GM12892 (cell line): ENCODE results near the gene ZNF320.

Experiments
- POLR2A ChIP-seq: IDR thresholded peaks from 2 replicates; pipeline ENCODE4 v1.6.1; 2011; ENCODE audit warnings: low read depth, low read length, control low read depth
- POLR2AphosphoS5 ChIP-seq: IDR thresholded peaks from 2 replicates; pipeline ENCODE4 v1.6.1; 2011; ENCODE audit warnings: low read depth, low read length, control low read depth
- TAF1 ChIP-seq: IDR thresholded peaks from 2 replicates; pipeline ENCODE4 v1.6.1; 2011; ENCODE audit warnings: low read depth, mild to moderate bottlenecking, control low read depth, low read length, borderline replicate concordance

DNA sequence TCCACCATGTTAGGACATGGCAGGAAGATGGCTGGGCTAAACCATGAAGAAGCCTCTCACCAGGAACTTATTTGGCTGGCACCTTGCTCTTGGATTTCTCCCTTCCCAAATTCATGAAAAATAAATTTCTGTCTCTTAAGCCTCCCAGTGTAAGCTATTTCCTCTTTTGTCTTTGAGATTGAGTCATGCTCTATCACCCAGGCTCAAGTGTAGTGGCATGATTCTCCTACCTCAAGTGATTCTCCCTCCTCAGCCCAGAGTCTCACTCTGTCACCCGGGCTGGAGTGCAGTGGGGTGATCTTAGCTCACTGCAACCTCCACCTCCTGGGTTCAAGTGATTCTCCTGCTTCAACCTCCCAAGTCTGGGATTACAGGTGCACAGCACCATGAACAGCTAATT lies 13.2 kb upstream of the ZNF320 start:
- TF ChIP-seq TAF1 (no peak), POLR2A (no peak), POLR2AphosphoS5 (no peak)
